Ovary (tissue), 9 donors: Measurements from ENCODE around the gene FMNL2. TPM values are rescaled to one million over a fixed set of nuclear protein-coding genes. Genes with fewer than 3 reads are reported as not detected.
"Not testable (repeated sequence)": the region's sequence is repeated elsewhere in the genome, so short reads cannot be mapped to it uniquely, and the experiment has no call there.

Experiments
- DNase-seq, 5 donors: peaks; one replicate each; pipeline ENCODE4 v3.0.0-alpha.2; 2019 to 2020
- H3K27ac ChIP-seq, 2 donors: fragments of 200-600 bp; one replicate each; pipeline versions ENCODE4 v1.5.1 to v1.8.0; 2019 to 2022
- H3K27me3 ChIP-seq: fragments of 200-600 bp; one replicate; pipeline ENCODE4 v1.8.0; 2022
- H3K36me3 ChIP-seq: fragments of 200-600 bp; sonication (generic); one replicate; pipeline ENCODE4 v1.5.1; 2019
- H3K4me1 ChIP-seq: one replicate; pipeline ENCODE4 v1.8.1; 2013; ENCODE audit warnings: mild to moderate bottlenecking, moderate library complexity; ENCODE audit not compliant: insufficient read depth
- H3K4me3 ChIP-seq: fragments of 200-600 bp; sonication (generic); one replicate; pipeline ENCODE4 v1.5.1; 2017
- H3K9me3 ChIP-seq, 2 donors: fragments of 200-600 bp in 1 of 2; sonication (generic) in 1 of 2; one replicate each; pipeline versions ENCODE4 v1.5.1 to v1.8.1; 2013 to 2019; ENCODE audit warnings: mild to moderate bottlenecking in 1 of 2, moderate library complexity in 1 of 2
- EP300 ChIP-seq: sonication (generic); formaldehyde crosslinking; IDR thresholded peaks from one replicate; pipeline ENCODE4 v1.6.1; 2017; ENCODE audit warnings: antibody characterized with exemption
- POLR2A ChIP-seq: fragments of 450-650 bp; IDR thresholded peaks from one replicate; pipeline ENCODE4 v1.6.1; 2017; ENCODE audit warnings: antibody characterized with exemption, mild to moderate bottlenecking, moderate library complexity
- WGBS, 3 donors: extraction: QIAGEN DNeasy Blood & Tissue Kit in 1 of 3; methylation state at CpG; one replicate each; pipeline versions ENCODE4 v1.1.5 to v1.1.7; 2013 to 2017; 5-methylcytosine and 5-hydroxymethylcytosine counted together
- intact Hi-C, 4 donors: fragments of 100-400 bp; cut with DNase I; formaldehyde crosslinking; loops; one replicate each; pipeline versions ENCODE4 v1.11.0 to v1.15.1; 2022 to 2023
- polyA plus RNA-seq, 2 donors: library from polyadenylated mRNA; stranded (reverse); fragments of 200-250 nt in 1 of 2; fragments of 350-450 nt in 1 of 2; fragmentation: Illumina TruSeq in 1 of 2; extraction: RNeasy Lipid Tissue Mini Kit (QIAGEN cat#74804) in 1 of 2; gene quantifications; one replicate each; pipeline ENCODE4 v1.2.3, GENCODE V29; 2013 to 2014
- total RNA-seq, 7 donors: library from RNA; depleted of rRNA in 2 of 7; stranded (reverse); fragments of >200 nt in 2 of 7; fragmentation: NEBNext Ultra II Directional in 3 of 7; extraction: Animal tissue kit (Norgen Biotek cat#: 25700) in 3 of 7; gene quantifications; one replicate each; pipeline versions ENCODE4 v1.1.0 to v1.2.4, GENCODE V29; 2016 to 2023
- TF ChIP-seq, protein P1 (sequence below), 3 donors: fragments of 450-650 bp in 2 of 3; fragments of 200-600 bp in 1 of 3; IDR thresholded peaks; one replicate each; pipeline versions ENCODE4 v1.5.1 to v1.8.0; 2016 to 2022; ENCODE audit warnings: antibody characterized with exemption in 3 of 3, mild to moderate bottlenecking in 1 of 3
- donor health status: DM: no; HTN: no; CAD: no; lungs with moderate emphysema.
- donor health status: DM: no; HTN: no; CAD: no.
- donor health status: Bipolar disorder and iron deficiency.
- donor health status: DM: yes; HTN: yes; CAD: no.
- donor health status: DM: no; HTN: no; CAD: no.
- donor health status: DM: yes; HTN: yes; CAD: no.

The FMNL2 gene
- total and polyA plus RNA-seq, 9 donors, result 30.3 to 89.1 (median 51.3) TPM

DNA sequence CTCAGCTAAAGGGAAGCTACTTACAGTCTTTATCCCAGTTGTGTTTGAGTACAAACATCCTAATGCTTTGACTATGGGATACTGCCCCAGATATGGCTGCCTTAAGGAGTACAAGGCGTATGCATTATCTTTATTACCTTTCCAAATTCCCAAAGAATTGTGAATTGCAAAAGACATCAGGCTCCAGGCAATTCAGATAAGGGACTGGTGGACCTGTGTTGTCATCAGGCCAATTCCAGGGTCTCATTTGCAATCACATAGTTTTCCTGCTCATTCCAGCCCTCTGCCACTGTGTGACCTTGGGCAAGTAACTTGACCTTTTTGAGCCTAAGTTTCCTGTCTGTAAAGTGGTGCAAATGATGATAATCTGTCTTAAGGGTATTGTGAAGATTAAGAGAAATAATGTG, 137.5 kb downstream of the FMNL2 start:
- 81 to 100% (median 97%) methylated on average over 1 of the region's 1 CpG for WGBS, 3 donors
- Histone ChIP-seq H3K9me3 (no peaks in the 10 kb centered on the region), H3K4me1 (peaks cover 17% of the 10 kb centered on the region), H3K36me3 (no peaks in the 10 kb centered on the region), H3K4me3 (no peak overlapping the region), H3K27me3 (no peaks in the 10 kb centered on the region), H3K27ac (no peak overlapping the region)
- DNase-seq, result no peak
- intact Hi-C loops, result no loop called here
- TF ChIP-seq POLR2A, result no peak
- TF ChIP-seq, protein P1, sequence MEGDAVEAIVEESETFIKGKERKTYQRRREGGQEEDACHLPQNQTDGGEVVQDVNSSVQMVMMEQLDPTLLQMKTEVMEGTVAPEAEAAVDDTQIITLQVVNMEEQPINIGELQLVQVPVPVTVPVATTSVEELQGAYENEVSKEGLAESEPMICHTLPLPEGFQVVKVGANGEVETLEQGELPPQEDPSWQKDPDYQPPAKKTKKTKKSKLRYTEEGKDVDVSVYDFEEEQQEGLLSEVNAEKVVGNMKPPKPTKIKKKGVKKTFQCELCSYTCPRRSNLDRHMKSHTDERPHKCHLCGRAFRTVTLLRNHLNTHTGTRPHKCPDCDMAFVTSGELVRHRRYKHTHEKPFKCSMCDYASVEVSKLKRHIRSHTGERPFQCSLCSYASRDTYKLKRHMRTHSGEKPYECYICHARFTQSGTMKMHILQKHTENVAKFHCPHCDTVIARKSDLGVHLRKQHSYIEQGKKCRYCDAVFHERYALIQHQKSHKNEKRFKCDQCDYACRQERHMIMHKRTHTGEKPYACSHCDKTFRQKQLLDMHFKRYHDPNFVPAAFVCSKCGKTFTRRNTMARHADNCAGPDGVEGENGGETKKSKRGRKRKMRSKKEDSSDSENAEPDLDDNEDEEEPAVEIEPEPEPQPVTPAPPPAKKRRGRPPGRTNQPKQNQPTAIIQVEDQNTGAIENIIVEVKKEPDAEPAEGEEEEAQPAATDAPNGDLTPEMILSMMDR (IDR thresholded peaks at IDR 0.05), result no peak
- TF ChIP-seq EP300, result no peak

DNA sequence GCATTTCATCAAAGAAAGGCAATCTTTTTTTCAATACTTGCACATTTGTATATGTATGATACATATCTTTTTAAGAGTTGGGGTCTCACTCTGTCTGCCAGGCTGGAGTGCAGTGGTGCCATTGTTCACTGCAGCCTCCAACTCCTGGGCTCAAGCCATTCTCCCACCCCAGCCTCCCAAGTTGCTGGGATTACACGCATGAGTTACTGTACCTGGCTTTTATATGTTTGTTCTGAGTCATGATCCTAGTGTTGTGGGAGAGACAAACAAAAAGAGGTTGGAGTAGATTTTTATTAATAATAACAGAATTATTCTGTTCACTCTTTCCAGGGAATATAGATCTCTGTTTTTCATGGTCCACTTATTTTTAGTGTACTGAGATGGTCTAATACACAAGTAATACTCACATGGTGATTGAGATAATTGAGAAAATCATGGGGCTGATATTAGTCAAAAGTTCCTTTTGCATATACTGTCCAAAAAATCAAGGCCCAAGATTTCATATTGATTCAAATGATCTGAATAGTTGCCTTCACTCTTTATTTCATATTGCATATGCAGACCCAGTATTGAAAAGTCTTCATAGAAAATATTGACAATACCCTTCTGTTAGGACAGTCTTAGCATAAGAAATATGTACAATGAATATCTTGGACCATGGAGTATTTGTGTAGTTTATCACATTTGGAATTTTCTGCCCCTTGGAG, 138.3 kb downstream of the FMNL2 start:
- H3K36me3 ChIP-seq, result no peaks in the 10 kb centered on the region
- no peaks in the 10 kb centered on the region for H3K27me3 ChIP-seq
- peaks cover 13% of the 10 kb centered on the region for H3K4me1 ChIP-seq
- no peak for DNase-seq
- H3K9me3 ChIP-seq, result no peaks in the 10 kb centered on the region
- WGBS, 3 donors, result 93 to 97% (median 94%) methylated on average over 1 of the region's 1 CpG
- H3K4me3 ChIP-seq, result no peak overlapping the region
- intact Hi-C loops, result no loop called here
- TF ChIP-seq, protein P1 (IDR thresholded peaks at IDR 0.05), result no peak
- TF ChIP-seq EP300 (no peak), POLR2A (no peak)
- no peak overlapping the region for H3K27ac ChIP-seq

DNA sequence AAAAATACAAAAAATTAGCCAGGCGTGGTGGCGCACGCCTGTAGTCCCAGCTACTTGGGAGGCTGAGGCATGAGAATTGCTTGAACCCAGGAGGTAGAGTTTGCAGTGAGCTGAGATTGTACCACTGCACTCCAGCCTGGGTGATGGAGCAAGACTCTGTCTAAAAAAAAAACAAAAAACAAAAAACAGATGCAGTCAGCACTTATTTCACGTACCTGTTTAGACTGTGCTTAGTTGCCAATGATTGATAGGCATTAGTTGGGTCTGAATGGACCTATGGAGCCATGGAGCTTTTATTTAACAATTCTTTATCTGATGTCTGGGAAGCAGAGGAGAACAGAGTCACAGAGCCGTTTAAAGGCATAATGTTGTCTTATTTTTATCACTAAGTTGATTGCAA, 139.5 kb downstream of the FMNL2 start:
- intact Hi-C loops, H3K4me3 ChIP-seq, H3K4me1 ChIP-seq, H3K27me3 ChIP-seq, DNase-seq, H3K9me3 ChIP-seq, H3K36me3 ChIP-seq, H3K27ac ChIP-seq: not testable (repeated sequence)
- WGBS, 3 donors, result 82 to 86% (median 83%) methylated on average over 5 of the region's 5 CpGs

DNA sequence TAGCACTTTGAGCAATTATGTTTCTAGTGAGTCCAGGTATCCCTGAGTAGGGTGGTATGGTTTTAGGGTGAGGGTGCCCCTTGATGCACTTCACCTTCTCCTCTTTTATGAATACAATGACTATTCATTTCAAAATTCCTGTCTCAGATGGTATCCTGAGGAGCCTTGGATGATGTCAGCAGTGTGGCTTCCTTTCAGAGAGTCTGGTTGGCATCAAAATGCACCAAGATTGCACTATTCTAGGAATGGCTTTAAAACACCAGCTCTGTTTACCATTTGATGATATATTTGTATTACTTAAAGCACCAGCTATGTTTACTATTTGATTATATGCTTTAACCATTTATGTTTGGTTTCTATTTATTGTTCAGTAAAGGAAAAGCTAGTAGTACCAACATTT, 141.0 kb downstream of the FMNL2 start:
- DNase-seq, result no peak
- TF ChIP-seq POLR2A (no peak), EP300 (no peak)
- TF ChIP-seq, protein P1 (IDR thresholded peaks at IDR 0.05), result no peak
- H3K4me1 ChIP-seq, result peaks cover 9% of the 10 kb centered on the region
- H3K27me3 ChIP-seq, result no peaks in the 10 kb centered on the region
- H3K4me3 ChIP-seq, result no peak overlapping the region
- intact Hi-C loops, result no loop called here
- H3K9me3 ChIP-seq, result no peaks in the 10 kb centered on the region
- H3K36me3 ChIP-seq, result no peaks in the 10 kb centered on the region
- no peak overlapping the region for H3K27ac ChIP-seq

DNA sequence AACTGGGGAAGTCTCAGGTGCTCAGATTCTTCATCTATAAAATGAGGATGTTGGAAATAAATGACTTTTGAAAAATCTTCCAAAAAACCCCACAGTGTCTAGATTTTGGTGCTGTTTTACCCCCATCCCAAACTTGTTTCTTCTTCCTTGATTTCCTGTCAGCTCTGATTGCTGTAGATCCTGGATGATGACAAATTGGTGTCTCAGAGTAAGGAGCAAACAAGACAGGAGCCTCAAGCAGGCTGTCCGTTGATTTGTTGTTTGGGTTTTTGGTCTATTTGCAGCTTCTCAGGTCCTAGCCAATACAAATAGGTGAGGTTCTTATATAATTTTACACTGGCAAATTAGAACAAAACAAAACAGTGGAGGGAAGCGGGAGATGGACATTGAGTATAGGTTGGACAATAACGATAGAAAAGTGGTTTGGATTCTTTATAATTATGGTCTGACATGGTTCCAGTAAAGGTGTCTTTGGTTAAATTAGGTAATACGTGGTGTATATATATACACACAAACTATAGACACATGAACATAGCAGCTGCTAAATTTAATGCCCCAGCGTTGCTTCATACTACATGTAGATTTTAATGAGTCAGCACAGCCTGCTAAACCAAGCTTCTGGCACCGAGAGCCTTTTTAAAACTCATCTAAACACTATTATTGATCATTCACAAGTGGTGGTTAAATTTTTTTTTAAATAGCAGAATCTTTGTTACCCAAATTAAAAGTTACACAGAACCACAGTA, 142.5 kb downstream of the FMNL2 start:
- intact Hi-C loops, result no loop called here
- no peak overlapping the region for H3K27ac ChIP-seq
- peaks cover 2% of the 10 kb centered on the region for H3K4me1 ChIP-seq
- TF ChIP-seq EP300, result no peak
- TF ChIP-seq POLR2A, result no peak
- TF ChIP-seq, protein P1 (IDR thresholded peaks at IDR 0.05), result no peak
- H3K4me3 ChIP-seq, result no peak overlapping the region
- no peaks in the 10 kb centered on the region for H3K9me3 ChIP-seq
- H3K36me3 ChIP-seq, result no peaks in the 10 kb centered on the region
- 86 to 93% (median 87%) methylated on average over 6 of the region's 6 CpGs for WGBS, 3 donors
- H3K27me3 ChIP-seq, result no peaks in the 10 kb centered on the region
- DNase-seq, result no peak
